Loucy (cell line): ENCODE data around the gene WIPF2.

Experiments
- EZH2phosphoT487 ChIP-seq: fragments of 200-600 bp; IDR thresholded peaks from 2 replicates; pipeline ENCODE4 v1.6.1; 2018; ENCODE audit warnings: antibody characterized with exemption, mild to moderate bottlenecking, moderate library complexity, borderline replicate concordance
- TF ChIP-seq, protein P1 (sequence below): fragments of 200-600 bp; sonication (generic); conservative IDR thresholded peaks from 2 replicates; pipeline ENCODE4 v1.5.1; 2014; ENCODE audit warnings: mild to moderate bottlenecking, antibody characterized with exemption, low read length

- TF ChIP-seq, protein P1, sequence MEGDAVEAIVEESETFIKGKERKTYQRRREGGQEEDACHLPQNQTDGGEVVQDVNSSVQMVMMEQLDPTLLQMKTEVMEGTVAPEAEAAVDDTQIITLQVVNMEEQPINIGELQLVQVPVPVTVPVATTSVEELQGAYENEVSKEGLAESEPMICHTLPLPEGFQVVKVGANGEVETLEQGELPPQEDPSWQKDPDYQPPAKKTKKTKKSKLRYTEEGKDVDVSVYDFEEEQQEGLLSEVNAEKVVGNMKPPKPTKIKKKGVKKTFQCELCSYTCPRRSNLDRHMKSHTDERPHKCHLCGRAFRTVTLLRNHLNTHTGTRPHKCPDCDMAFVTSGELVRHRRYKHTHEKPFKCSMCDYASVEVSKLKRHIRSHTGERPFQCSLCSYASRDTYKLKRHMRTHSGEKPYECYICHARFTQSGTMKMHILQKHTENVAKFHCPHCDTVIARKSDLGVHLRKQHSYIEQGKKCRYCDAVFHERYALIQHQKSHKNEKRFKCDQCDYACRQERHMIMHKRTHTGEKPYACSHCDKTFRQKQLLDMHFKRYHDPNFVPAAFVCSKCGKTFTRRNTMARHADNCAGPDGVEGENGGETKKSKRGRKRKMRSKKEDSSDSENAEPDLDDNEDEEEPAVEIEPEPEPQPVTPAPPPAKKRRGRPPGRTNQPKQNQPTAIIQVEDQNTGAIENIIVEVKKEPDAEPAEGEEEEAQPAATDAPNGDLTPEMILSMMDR = peak; percentile 78
- no peak for TF ChIP-seq EZH2phosphoT487
Measured at GRCh38 chr17:40191237-40192208, 27.6 kb upstream of the WIPF2 start.
